ENCODE measurements around the gene ZNF423. TPM values are rescaled to one million over a fixed set of nuclear protein-coding genes. Genes with fewer than 3 reads are reported as not detected.

Gene ZNF423
- total RNA-seq, 4 donors from 2014 or later, result 0.67 to 3.7 (median 2.2) TPM

GRCh38 chr16:49477250-49477895, 378.5 kb downstream of the ZNF423 start:
- DNase-seq (ENCODE audit: low spot score in 2 of 2), result no peak
- no peak for TF ChIP-seq POLR2A (IDR thresholded peaks at IDR 0.05)
- no peak for TF ChIP-seq CTCF (IDR thresholded peaks at IDR 0.05)
- intact Hi-C loops (cut with DNase I; ENCODE audit: low total_unique reads), result no loop called here
- H3K4me3 ChIP-seq (ENCODE audit: low read depth, poor library complexity, severe bottlenecking), result no peak overlapping the region

GRCh38 chr16:49474741-49475140, 381.2 kb downstream of the ZNF423 start:
- intact Hi-C loops (cut with DNase I; ENCODE audit: low total_unique reads), result no loop called here
- DNase-seq (ENCODE audit: low spot score in 2 of 2), result peak in 1 of 2 donors; percentile 42
- TF ChIP-seq POLR2A (IDR thresholded peaks at IDR 0.05), result no peak
- H3K4me3 ChIP-seq (ENCODE audit: low read depth, poor library complexity, severe bottlenecking), result no peak overlapping the region
- WGBS, 2 donors, result 59 to 66% methylated on average over 11 of the region's 11 CpGs

- 84 to 88% methylated on average over 5 of the region's 5 CpGs for WGBS, 2 donors
- intact Hi-C loops (cut with DNase I; ENCODE audit: low total_unique reads), result no loop called here
- peak in 1 of 2 donors; percentile 48 for DNase-seq (ENCODE audit: low spot score in 2 of 2)
These were observed 382.1 kb downstream of the ZNF423 start for GRCh38 chr16:49473773-49474172.

GRCh38 chr16:49473131-49473530, 382.8 kb downstream of the ZNF423 start:
- intact Hi-C loops (cut with DNase I; ENCODE audit: low total_unique reads), result no loop called here
- WGBS, 2 donors, result 88 to 90% methylated on average over 5 of the region's 5 CpGs
- DNase-seq (ENCODE audit: low spot score in 2 of 2), result no peak
- no peak for TF ChIP-seq CTCF (IDR thresholded peaks at IDR 0.05)
- TF ChIP-seq POLR2A (IDR thresholded peaks at IDR 0.05), result no peak
- no peak overlapping the region for H3K4me3 ChIP-seq (ENCODE audit: low read depth, poor library complexity, severe bottlenecking)

More at GRCh38 chr16:49473773-49474172, 382.1 kb downstream of the ZNF423 start:
- TF ChIP-seq POLR2A (IDR thresholded peaks at IDR 0.05) (no peak), CTCF (IDR thresholded peaks at IDR 0.05) (no peak)
- H3K4me3 ChIP-seq (ENCODE audit: low read depth, poor library complexity, severe bottlenecking), result no peak overlapping the region

GRCh38 chr16:49472598-49472997, 383.3 kb downstream of the ZNF423 start:
- WGBS, 2 donors, result 82 to 89% methylated on average over 13 of the region's 13 CpGs
- H3K4me3 ChIP-seq (ENCODE audit: low read depth, poor library complexity, severe bottlenecking), result no peak overlapping the region
- TF ChIP-seq POLR2A (IDR thresholded peaks at IDR 0.05), result no peak
- no peak for TF ChIP-seq CTCF (IDR thresholded peaks at IDR 0.05)
- intact Hi-C loops (cut with DNase I; ENCODE audit: low total_unique reads), result no loop called here
- peak in 1 of 2 donors; percentile 65 for DNase-seq (ENCODE audit: low spot score in 2 of 2)

GRCh38 chr16:49471038-49471727, 384.7 kb downstream of the ZNF423 start:
- 88% methylated on average over 11 of the region's 11 CpGs for WGBS, 2 donors
- intact Hi-C loops (cut with DNase I; ENCODE audit: low total_unique reads), result no loop called here
- H3K4me3 ChIP-seq (ENCODE audit: low read depth, poor library complexity, severe bottlenecking), result no peak overlapping the region
- peak in 1 of 2 donors; percentile 54 for DNase-seq (ENCODE audit: low spot score in 2 of 2)
- TF ChIP-seq POLR2A (IDR thresholded peaks at IDR 0.05) (no peak), CTCF (IDR thresholded peaks at IDR 0.05) (no peak)

Measured in lower leg skin (tissue), 4 donors.